Keratinocyte (primary cell): ENCODE measurements around the gene BTRC. TPM values are rescaled to one million over a fixed set of nuclear protein-coding genes. Genes with fewer than 3 reads are reported as not detected.

ENCODE experiments used
- DNase-seq: peaks from one replicate; pipeline ENCODE4 v3.0.0-alpha.2; 2011; ENCODE audit warnings: low read depth, missing footprints, low spot score
- FAIRE-seq: peaks from 2 replicates; lab custom pipeline; 2011; peaks lifted over from hg19 to GRCh38; lab: Jason Lieb, UNC
- H2AFZ ChIP-seq: 2 replicates; pipeline ENCODE4 v1.6.0; 2012; ENCODE audit warnings: low read length, control low read depth, inconsistent platforms; ENCODE audit not compliant: control insufficient read depth
- H3K27ac ChIP-seq: 2 replicates; pipeline ENCODE4 v1.5.1; 2011; ENCODE audit warnings: low read length; ENCODE audit not compliant: control insufficient read depth, insufficient read depth
- H3K27me3 ChIP-seq: 3 replicates; pipeline ENCODE4 v1.6.0; 2011; ENCODE audit warnings: low read length; ENCODE audit not compliant: control insufficient read depth, insufficient read depth; ENCODE audit errors: extremely low read depth
- H3K36me3 ChIP-seq, 2 experiments: 2 replicates in 1 of 2; 3 replicates in 1 of 2; pipeline ENCODE4 v1.5.1; 2011; ENCODE audit warnings: low read length in 2 of 2, mild to moderate bottlenecking in 1 of 2; ENCODE audit not compliant: control insufficient read depth in 2 of 2, insufficient read depth in 2 of 2; ENCODE audit errors: extremely low read depth in 1 of 2
- H3K4me1 ChIP-seq: 3 replicates; pipeline ENCODE4 v1.5.1; 2011; ENCODE audit warnings: low read length; ENCODE audit not compliant: control insufficient read depth, insufficient read depth; ENCODE audit errors: extremely low read depth
- H3K4me2 ChIP-seq: 3 replicates; pipeline ENCODE4 v1.6.0; 2011; ENCODE audit warnings: low read depth, low read length; ENCODE audit not compliant: control insufficient read depth, insufficient read depth; ENCODE audit errors: extremely low read depth
- H3K4me3 ChIP-seq, 3 experiments: fragments of 200-600 bp in 1 of 3; sonication (generic) in 1 of 3; 2 replicates in 2 of 3; 3 replicates in 1 of 3; pipeline ENCODE4 v1.5.1; 2011 to 2016; ENCODE audit warnings: low read length in 3 of 3, mild to moderate bottlenecking in 3 of 3, control low read depth in 2 of 3, inconsistent platforms in 1 of 3, low read depth in 1 of 3, mixed read lengths in 1 of 3, mixed run types in 1 of 3, moderate library complexity in 1 of 3; ENCODE audit not compliant: control insufficient read depth in 2 of 3, insufficient read depth in 2 of 3; ENCODE audit errors: extremely low read depth in 1 of 3
- H3K79me2 ChIP-seq: 2 replicates; pipeline ENCODE4 v1.6.0; 2012; ENCODE audit warnings: low read length; ENCODE audit not compliant: control insufficient read depth, insufficient read depth
- H3K9ac ChIP-seq: 3 replicates; pipeline ENCODE4 v1.6.0; 2011; ENCODE audit warnings: low read length; ENCODE audit not compliant: control insufficient read depth, insufficient read depth; ENCODE audit errors: extremely low read depth
- H3K9me1 ChIP-seq: 3 replicates; pipeline ENCODE4 v1.6.0; 2011; ENCODE audit warnings: low read length; ENCODE audit not compliant: control insufficient read depth, insufficient read depth; ENCODE audit errors: extremely low read depth
- H3K9me3 ChIP-seq: 2 replicates; pipeline ENCODE4 v1.5.1; 2012; ENCODE audit warnings: low read depth, low read length; ENCODE audit not compliant: control insufficient read depth
- H4K20me1 ChIP-seq: 3 replicates; pipeline ENCODE4 v1.6.0; 2011; ENCODE audit warnings: low read length; ENCODE audit not compliant: control insufficient read depth, insufficient read depth; ENCODE audit errors: extremely low read depth
- EZH2 ChIP-seq: IDR thresholded peaks from one replicate; pipeline ENCODE4 v1.6.1; 2012; ENCODE audit warnings: inconsistent platforms, mild to moderate bottlenecking, low read length, moderate library complexity
- dilution Hi-C: fragments of 300-500 bp; cut with MboI; formaldehyde crosslinking; loops from one replicate; pipeline ENCODE4 v1.7.0; 2020; ENCODE audit warnings: low sequenced_read_pairs; ENCODE audit not compliant: extremely low pct_ligation_motif_present
- polyA plus RNA-seq, 5 experiments: library from polyadenylated mRNA; depleted of rRNA in 3 of 5; stranded (reverse) in 3 of 5; stranded (forward) in 1 of 5; unstranded in 1 of 5; fragments of >200 nt; gene quantifications; 1 replicate in 1 of 5; 2 replicates in 3 of 5; 3 replicates in 1 of 5; pipeline versions ENCODE4 v1.2.1 to v1.2.3, GENCODE V29; 2011 to 2012; ENCODE audit warnings: missing spikeins in 2 of 5, low read depth in 1 of 5, low replicate concordance in 1 of 5
- TF ChIP-seq, protein P1 (sequence below), 3 experiments: IDR thresholded peaks in 1 of 3; conservative IDR thresholded peaks in 1 of 3; optimal IDR thresholded peaks in 1 of 3; 2 replicates in 2 of 3; 3 replicates in 1 of 3; pipeline versions ENCODE3 to v1.5.1; 2011; ENCODE audit warnings: low read length in 3 of 3, mild to moderate bottlenecking in 3 of 3, moderate library complexity in 2 of 3, control low read depth in 1 of 3, inconsistent platforms in 1 of 3; ENCODE audit not compliant: insufficient read depth in 2 of 3; ENCODE audit errors: extremely low read depth in 1 of 3

BTRC gene
- polyA plus RNA-seq, 1 donor (not counting 4 experiments of a cell fraction or from before 2014, with no cell fraction given) = 21.7 TPM

DNA sequence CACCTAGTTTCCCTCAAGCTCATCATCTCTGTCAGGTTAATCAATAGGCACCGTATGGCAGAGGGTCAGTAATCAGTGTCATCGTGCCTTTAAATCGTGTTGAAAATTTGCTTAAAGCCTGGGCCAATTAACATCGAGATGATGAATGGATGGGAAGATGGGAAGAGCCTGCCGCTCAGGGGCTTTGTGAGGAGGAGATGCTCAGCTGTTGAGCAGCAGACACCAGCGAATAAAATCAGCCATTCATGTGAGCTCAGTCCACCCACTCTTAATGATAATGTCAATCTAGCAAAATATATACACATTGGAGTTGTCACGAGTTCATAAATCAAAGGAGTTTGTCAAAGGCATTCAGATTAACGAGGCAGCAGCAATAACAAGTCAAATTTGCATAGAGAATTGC, 97.7 kb downstream of the BTRC start:
- Histone ChIP-seq H3K79me2 (no peaks in the 10 kb centered on the region), H3K9me3 (no peaks in the 10 kb centered on the region), H3K9me1 (no peaks in the 10 kb centered on the region), H3K27ac (no peak overlapping the region), H3K4me1 (no peaks in the 10 kb centered on the region), H3K36me3 (no peaks in the 10 kb centered on the region), H3K9ac (no peak overlapping the region), H3K4me3 (no peak overlapping the region), H2AFZ (no peak overlapping the region), H3K4me2 (no peak overlapping the region), H3K27me3 (no peaks in the 10 kb centered on the region), H4K20me1 (peaks cover 2% of the 10 kb centered on the region)
- no peak for FAIRE-seq
- TF ChIP-seq EZH2 = no peak
- TF ChIP-seq, protein P1, sequence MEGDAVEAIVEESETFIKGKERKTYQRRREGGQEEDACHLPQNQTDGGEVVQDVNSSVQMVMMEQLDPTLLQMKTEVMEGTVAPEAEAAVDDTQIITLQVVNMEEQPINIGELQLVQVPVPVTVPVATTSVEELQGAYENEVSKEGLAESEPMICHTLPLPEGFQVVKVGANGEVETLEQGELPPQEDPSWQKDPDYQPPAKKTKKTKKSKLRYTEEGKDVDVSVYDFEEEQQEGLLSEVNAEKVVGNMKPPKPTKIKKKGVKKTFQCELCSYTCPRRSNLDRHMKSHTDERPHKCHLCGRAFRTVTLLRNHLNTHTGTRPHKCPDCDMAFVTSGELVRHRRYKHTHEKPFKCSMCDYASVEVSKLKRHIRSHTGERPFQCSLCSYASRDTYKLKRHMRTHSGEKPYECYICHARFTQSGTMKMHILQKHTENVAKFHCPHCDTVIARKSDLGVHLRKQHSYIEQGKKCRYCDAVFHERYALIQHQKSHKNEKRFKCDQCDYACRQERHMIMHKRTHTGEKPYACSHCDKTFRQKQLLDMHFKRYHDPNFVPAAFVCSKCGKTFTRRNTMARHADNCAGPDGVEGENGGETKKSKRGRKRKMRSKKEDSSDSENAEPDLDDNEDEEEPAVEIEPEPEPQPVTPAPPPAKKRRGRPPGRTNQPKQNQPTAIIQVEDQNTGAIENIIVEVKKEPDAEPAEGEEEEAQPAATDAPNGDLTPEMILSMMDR (optimal IDR thresholded peaks at IDR 0.05 in 1 of 3, IDR thresholded peaks at IDR 0.05 in 1 of 3, conservative IDR thresholded peaks at IDR 0.05 in 1 of 3; ENCODE audit: extremely low read depth in 1 of 3, insufficient read depth in 2 of 3, low read length in 3 of 3) = no peak
- no peak for DNase-seq
- dilution Hi-C loops = no loop called here

DNA sequence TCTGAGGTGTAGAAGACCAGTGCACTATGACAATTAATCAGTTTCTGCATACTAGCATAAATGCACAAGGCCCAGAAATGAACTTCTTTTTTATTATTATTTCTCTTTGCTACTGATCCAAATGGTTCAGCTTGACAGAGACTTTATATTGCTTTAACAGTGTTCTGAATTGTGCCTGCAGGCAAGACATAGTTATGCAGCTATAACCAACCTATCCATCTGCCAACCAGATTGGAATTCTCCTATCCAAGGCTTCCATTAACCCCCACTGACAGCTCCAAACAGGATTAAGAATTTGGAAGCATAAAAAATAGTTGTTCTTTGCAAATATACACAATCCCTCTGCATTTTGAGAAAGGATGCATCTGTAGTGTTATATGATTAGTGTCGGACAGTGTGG, 98.2 kb downstream of the BTRC start:
- Histone ChIP-seq H3K9me1 (no peaks in the 10 kb centered on the region), H4K20me1 (peaks cover 2% of the 10 kb centered on the region), H3K79me2 (no peaks in the 10 kb centered on the region), H3K4me3 (no peak overlapping the region), H3K9me3 (no peaks in the 10 kb centered on the region), H3K27ac (no peak overlapping the region), H3K4me1 (no peaks in the 10 kb centered on the region), H3K36me3 (no peaks in the 10 kb centered on the region), H3K9ac (no peak overlapping the region), H3K4me2 (no peak overlapping the region), H3K27me3 (no peaks in the 10 kb centered on the region), H2AFZ (no peak overlapping the region)
- TF ChIP-seq, protein P1 (optimal IDR thresholded peaks at IDR 0.05 in 1 of 3, IDR thresholded peaks at IDR 0.05 in 1 of 3, conservative IDR thresholded peaks at IDR 0.05 in 1 of 3; ENCODE audit: extremely low read depth in 1 of 3, insufficient read depth in 2 of 3, low read length in 3 of 3) = no peak
- TF ChIP-seq EZH2 = no peak
- FAIRE-seq (no peak), DNase-seq (no peak)
- dilution Hi-C loops = no loop called here
